Gastroesophageal sphincter (tissue), 3 donors: ENCODE measurements around the gene MMADHC.

Source experiments
- CTCF ChIP-seq, 4 experiments: fragments of 200-600 bp in 2 of 4; fragments of 450-650 bp in 2 of 4; sonication (generic) in 1 of 4; IDR thresholded peaks; one replicate each; pipeline ENCODE4 v1.5.1; 2017 to 2019; ENCODE audit warnings: antibody characterized with exemption in 4 of 4, mild to moderate bottlenecking in 2 of 4, moderate library complexity in 2 of 4
- EP300 ChIP-seq: sonication (generic); formaldehyde crosslinking; IDR thresholded peaks from one replicate; pipeline ENCODE4 v1.6.1; 2017; ENCODE audit warnings: antibody characterized with exemption, mild to moderate bottlenecking
- POLR2A ChIP-seq, 2 donors: fragments of 450-650 bp; IDR thresholded peaks; one replicate each; pipeline ENCODE4 v1.6.1; 2017; ENCODE audit warnings: antibody characterized with exemption in 2 of 2, mild to moderate bottlenecking in 2 of 2, moderate library complexity in 1 of 2
- POLR2AphosphoS5 ChIP-seq: sonication (generic); formaldehyde crosslinking; IDR thresholded peaks from one replicate; pipeline ENCODE4 v1.6.1; 2017; ENCODE audit warnings: antibody characterized with exemption

DNA sequence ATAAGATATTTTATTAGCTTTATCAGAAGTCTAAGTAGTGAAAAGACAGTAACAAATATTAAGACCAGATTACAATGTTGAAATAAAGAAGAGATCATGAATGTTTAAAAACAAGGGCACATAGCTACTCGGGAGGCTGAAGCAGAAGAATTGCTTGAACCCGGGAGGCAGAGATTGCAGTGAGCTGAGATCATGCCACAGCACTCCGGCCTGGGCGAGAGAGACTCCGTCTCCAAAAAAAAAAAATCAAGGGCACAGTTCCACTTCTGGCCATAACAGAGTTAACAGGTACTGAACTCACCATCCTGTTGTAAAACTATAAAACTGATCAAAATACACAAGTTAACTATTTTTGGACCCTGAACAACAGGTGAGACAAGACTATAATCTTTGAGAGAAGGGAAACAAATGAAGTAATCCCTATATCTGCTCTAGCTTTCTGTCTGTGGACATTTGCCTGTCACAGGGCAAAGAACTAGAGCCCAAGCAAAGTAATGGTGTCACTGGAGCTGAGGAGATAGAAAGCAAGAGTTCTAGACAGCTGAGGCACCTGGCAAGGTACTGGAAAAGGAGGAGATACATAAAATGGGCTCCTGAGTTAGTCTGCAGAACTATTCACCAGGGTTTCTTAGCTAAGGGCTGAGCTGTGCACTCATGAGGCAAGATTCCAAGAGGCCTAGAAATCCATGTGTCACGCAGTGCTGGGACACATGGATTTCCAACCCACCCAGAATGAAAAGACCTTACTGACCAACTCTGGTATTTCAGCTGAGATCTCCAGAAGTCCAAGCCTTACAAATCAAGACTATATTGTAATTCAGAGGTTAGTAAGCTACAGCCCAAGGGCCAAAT lies 15.2 kb downstream of the MMADHC start:
- no peak for TF ChIP-seq CTCF (IDR thresholded peaks at IDR 0.05)
- TF ChIP-seq POLR2A (IDR thresholded peaks at IDR 0.05) = no peak
- TF ChIP-seq EP300 = no peak
- no peak for TF ChIP-seq POLR2AphosphoS5
